SK-N-SH treated with all-trans-retinoic acid at 6 μM for 48 hours (cell line): Measurements from ENCODE around the gene MXD4.

Experiments used
- ATAC-seq: fragments of 200-7000 bp; cut with Tn5 transposase; 3 replicates; pipeline ENCODE4 v1.9.1; 2020; ENCODE audit warnings: mild to moderate bottlenecking, moderate library complexity
- BACH2 ChIP-seq: fragments of 250-450 bp; sonication (Bioruptor Pico); IDR thresholded peaks from 2 replicates; pipeline ENCODE4 v1.9.0; 2021; ENCODE audit warnings: mild to moderate bottlenecking, borderline replicate concordance
- CSDC2 ChIP-seq: fragments of 250-450 bp; sonication (Bioruptor Pico); IDR thresholded peaks from 2 replicates; pipeline ENCODE4 v1.5.0; 2020; ENCODE audit warnings: mild to moderate bottlenecking, moderate library complexity
- CSRNP3 ChIP-seq: fragments of 250-450 bp; sonication (Bioruptor Pico); IDR thresholded peaks from 2 replicates; pipeline ENCODE4 v1.5.1; 2021; ENCODE audit warnings: mild to moderate bottlenecking, moderate library complexity
- ESRRG ChIP-seq: fragments of 250-450 bp; sonication (Bioruptor Pico); IDR thresholded peaks from 2 replicates; pipeline ENCODE4 v1.6.1; 2021; ENCODE audit warnings: mild to moderate bottlenecking
- ISL1 ChIP-seq: fragments of 250-450 bp; sonication (Bioruptor Pico); IDR thresholded peaks from 2 replicates; pipeline ENCODE4 v2.1.2; 2022; ENCODE audit warnings: mild to moderate bottlenecking, moderate library complexity
- OSR1 ChIP-seq: fragments of 250-450 bp; sonication (Bioruptor Pico); IDR thresholded peaks from 2 replicates; pipeline ENCODE4 v1.8.0; 2022; ENCODE audit warnings: moderate library complexity, mild to moderate bottlenecking, inconsistent platforms
- PATZ1 ChIP-seq: fragments of 250-450 bp; sonication (Bioruptor Pico); IDR thresholded peaks from 2 replicates; pipeline ENCODE4 v1.8.0; 2020; ENCODE audit warnings: mild to moderate bottlenecking, moderate library complexity, borderline replicate concordance
- POU6F1 ChIP-seq: fragments of 250-450 bp; sonication (Bioruptor Pico); IDR thresholded peaks from 2 replicates; pipeline ENCODE4 v1.8.0; 2021; ENCODE audit warnings: low read depth, mild to moderate bottlenecking, moderate library complexity, borderline replicate concordance
- PPARA ChIP-seq: fragments of 250-450 bp; sonication (Bioruptor Pico); IDR thresholded peaks from 2 replicates; pipeline ENCODE4 v1.5.0; 2020; ENCODE audit warnings: mild to moderate bottlenecking, borderline replicate concordance
- RARB ChIP-seq: fragments of 250-450 bp; sonication (Bioruptor Pico); IDR thresholded peaks from 2 replicates; pipeline ENCODE4 v1.8.0; 2021; ENCODE audit warnings: mild to moderate bottlenecking, moderate library complexity
- SNAI2 ChIP-seq: fragments of 250-450 bp; sonication (Bioruptor Pico); IDR thresholded peaks from 2 replicates; pipeline ENCODE4 v1.5.0; 2020; ENCODE audit warnings: mild to moderate bottlenecking, moderate library complexity
- TCF4 ChIP-seq: fragments of 250-450 bp; sonication (Bioruptor Pico); IDR thresholded peaks from 2 replicates; pipeline ENCODE4 v1.8.0; 2021; ENCODE audit warnings: mild to moderate bottlenecking, moderate library complexity, borderline replicate concordance
- TOX ChIP-seq: fragments of 250-450 bp; sonication (Bioruptor Pico); IDR thresholded peaks from 2 replicates; pipeline ENCODE4 v1.8.0; 2021; ENCODE audit warnings: mild to moderate bottlenecking, moderate library complexity, borderline replicate concordance
- TSHZ2 ChIP-seq: fragments of 250-450 bp; sonication (Bioruptor Pico); IDR thresholded peaks from 2 replicates; pipeline ENCODE4 v1.5.0; 2020; ENCODE audit warnings: mild to moderate bottlenecking, moderate library complexity
- ZFP3 ChIP-seq: fragments of 250-450 bp; sonication (Bioruptor Pico); IDR thresholded peaks from 2 replicates; pipeline ENCODE4 v1.5.0; 2020; ENCODE audit warnings: mild to moderate bottlenecking, moderate library complexity
- ZFP30 ChIP-seq: fragments of 450-650 bp; formaldehyde crosslinking; IDR thresholded peaks from 2 replicates; pipeline ENCODE4 v1.5.0; 2022; ENCODE audit warnings: mild to moderate bottlenecking, moderate library complexity
- ZNF565 ChIP-seq: fragments of 450-650 bp; formaldehyde crosslinking; conservative IDR thresholded peaks from 2 replicates; pipeline ENCODE4 v1.5.0; 2020; ENCODE audit warnings: low read depth, mild to moderate bottlenecking, moderate library complexity
- ZNF70 ChIP-seq: fragments of 450-650 bp; formaldehyde crosslinking; IDR thresholded peaks from 2 replicates; pipeline ENCODE4 v1.5.0; 2020; ENCODE audit warnings: mild to moderate bottlenecking, moderate library complexity

The MXD4 gene

GRCh38 chr4:2241003-2241402, 20.9 kb downstream of the MXD4 start:
- TF ChIP-seq CSRNP3 (CRISPR knock-in tag) (no peak), PPARA (no peak), BACH2 (CRISPR knock-in tag) (no peak), SNAI2 (CRISPR knock-in tag) (no peak), TOX (CRISPR knock-in tag) (no peak), TSHZ2 (CRISPR knock-in tag) (no peak), TCF4 (CRISPR knock-in tag) (no peak), OSR1 (CRISPR knock-in tag) (no peak), RARB (CRISPR knock-in tag) (no peak), ZNF565 (CRISPR knock-in tag) (no peak), ESRRG (CRISPR knock-in tag) (no peak), PATZ1 (CRISPR knock-in tag) (no peak), ZFP30 (CRISPR knock-in tag) (no peak), CSDC2 (CRISPR knock-in tag) (no peak), POU6F1 (CRISPR knock-in tag) (no peak), ZNF70 (CRISPR knock-in tag) (no peak)
- ATAC-seq: no peak

GRCh38 chr4:2236944-2237666, 24.8 kb downstream of the MXD4 start:
- TF ChIP-seq RARB (CRISPR knock-in tag): no peak
- TF ChIP-seq SNAI2 (CRISPR knock-in tag): no peak
- TF ChIP-seq ESRRG (CRISPR knock-in tag): no peak
- TF ChIP-seq OSR1 (CRISPR knock-in tag): no peak
- no peak for TF ChIP-seq BACH2 (CRISPR knock-in tag)
- no peak for TF ChIP-seq ZFP3 (CRISPR knock-in tag)
- ATAC-seq: no peak

- TF ChIP-seq SNAI2 (CRISPR knock-in tag): no peak
- TF ChIP-seq PPARA: no peak
- TF ChIP-seq ISL1 (CRISPR knock-in tag): no peak
- no peak for TF ChIP-seq BACH2 (CRISPR knock-in tag)
- no peak for TF ChIP-seq TOX (CRISPR knock-in tag)
- TF ChIP-seq ZNF565 (CRISPR knock-in tag): no peak
- TF ChIP-seq TSHZ2 (CRISPR knock-in tag): no peak
- TF ChIP-seq POU6F1 (CRISPR knock-in tag): no peak
- no peak for TF ChIP-seq RARB (CRISPR knock-in tag)
- no peak for TF ChIP-seq OSR1 (CRISPR knock-in tag)
- TF ChIP-seq ZFP30 (CRISPR knock-in tag): no peak
- ATAC-seq: no peak
Measured at GRCh38 chr4:2231082-2231481, 30.8 kb downstream of the MXD4 start.
